GM19455 (cell line): ENCODE measurements around the gene PLEKHN1.
"Not testable (repeated sequence)": the region's sequence is repeated elsewhere in the genome, so short reads cannot be mapped to it uniquely, and the experiment has no call there.

ENCODE experiments used
- ATAC-seq: cut with Tn5 transposase; IDR thresholded peaks from one replicate; pipeline ENCODE4 v1.9.1; 2021; ENCODE audit not compliant: unreplicated experiment

Gene PLEKHN1

GRCh38 chr1:1005774-1006304 is 39.6 kb downstream of the PLEKHN1 start:
- no peak for ATAC-seq

GRCh38 chr1:1006305-1007159 is 40.2 kb downstream of the PLEKHN1 start:
- no peak for ATAC-seq

DNA sequence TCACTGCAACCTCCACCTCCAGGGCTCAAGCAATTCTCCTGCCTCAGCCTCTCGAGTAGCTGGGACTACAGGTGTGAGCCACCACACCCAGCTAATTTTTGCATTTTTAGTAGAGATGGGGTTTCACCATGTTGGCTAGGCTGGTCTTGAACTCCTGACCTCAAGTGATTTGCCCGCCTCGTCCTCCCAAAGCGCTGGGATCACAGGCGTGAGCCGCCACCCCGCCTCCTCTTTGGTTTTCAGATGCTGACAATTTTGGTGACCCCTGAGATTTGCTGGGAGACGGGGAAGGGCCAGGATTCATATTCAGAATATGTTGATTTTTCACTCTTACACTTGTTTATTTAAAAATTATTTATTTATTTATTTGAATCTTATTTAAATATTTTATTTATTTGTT is 43.8 kb downstream of the PLEKHN1 start:
- ATAC-seq: not testable (repeated sequence)

- no peak for ATAC-seq
Measured at GRCh38 chr1:1011396-1011949, 45.2 kb downstream of the PLEKHN1 start.

DNA sequence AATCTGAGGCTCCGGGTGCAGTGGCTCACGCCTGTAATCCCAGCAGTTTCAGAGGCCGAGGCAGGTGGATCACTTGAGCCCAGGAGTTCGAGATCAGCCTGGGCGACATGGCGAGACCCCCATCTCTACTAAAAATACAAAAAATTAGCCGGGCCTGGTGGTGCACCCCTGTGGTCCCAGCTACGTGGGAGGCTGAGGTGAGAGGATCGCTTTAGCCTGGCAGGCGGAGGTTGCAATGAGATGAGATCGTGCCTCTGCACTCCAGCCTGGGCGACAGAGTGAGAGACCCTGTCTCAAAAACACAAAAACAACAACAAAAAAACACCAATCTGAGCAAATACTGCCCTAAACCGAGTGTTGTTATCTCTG is 46.4 kb downstream of the PLEKHN1 start:
- ATAC-seq: not testable (repeated sequence)

- ATAC-seq: peak; percentile 84
Measured at GRCh38 chr1:1013105-1013921, 47.0 kb downstream of the PLEKHN1 start, which contains the start of gene ISG15. Gene ISG15 (plus strand): TSS chr1:1013497. CDS start chr1:1013574, 77 bp downstream.

DNA sequence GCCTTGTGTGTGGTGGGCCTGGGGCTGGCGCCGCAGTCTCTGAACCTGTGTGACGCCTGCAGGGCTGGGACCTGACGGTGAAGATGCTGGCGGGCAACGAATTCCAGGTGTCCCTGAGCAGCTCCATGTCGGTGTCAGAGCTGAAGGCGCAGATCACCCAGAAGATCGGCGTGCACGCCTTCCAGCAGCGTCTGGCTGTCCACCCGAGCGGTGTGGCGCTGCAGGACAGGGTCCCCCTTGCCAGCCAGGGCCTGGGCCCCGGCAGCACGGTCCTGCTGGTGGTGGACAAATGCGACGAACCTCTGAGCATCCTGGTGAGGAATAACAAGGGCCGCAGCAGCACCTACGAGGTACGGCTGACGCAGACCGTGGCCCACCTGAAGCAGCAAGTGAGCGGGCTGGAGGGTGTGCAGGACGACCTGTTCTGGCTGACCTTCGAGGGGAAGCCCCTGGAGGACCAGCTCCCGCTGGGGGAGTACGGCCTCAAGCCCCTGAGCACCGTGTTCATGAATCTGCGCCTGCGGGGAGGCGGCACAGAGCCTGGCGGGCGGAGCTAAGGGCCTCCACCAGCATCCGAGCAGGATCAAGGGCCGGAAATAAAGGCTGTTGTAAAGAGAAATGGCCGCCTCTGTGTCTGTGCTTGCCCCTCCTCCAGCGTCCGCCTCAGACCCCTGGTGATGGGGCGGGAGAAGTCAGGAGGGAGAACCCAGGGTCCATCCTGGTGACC is 47.8 kb downstream of the PLEKHN1 start:
- ATAC-seq: no peak

DNA sequence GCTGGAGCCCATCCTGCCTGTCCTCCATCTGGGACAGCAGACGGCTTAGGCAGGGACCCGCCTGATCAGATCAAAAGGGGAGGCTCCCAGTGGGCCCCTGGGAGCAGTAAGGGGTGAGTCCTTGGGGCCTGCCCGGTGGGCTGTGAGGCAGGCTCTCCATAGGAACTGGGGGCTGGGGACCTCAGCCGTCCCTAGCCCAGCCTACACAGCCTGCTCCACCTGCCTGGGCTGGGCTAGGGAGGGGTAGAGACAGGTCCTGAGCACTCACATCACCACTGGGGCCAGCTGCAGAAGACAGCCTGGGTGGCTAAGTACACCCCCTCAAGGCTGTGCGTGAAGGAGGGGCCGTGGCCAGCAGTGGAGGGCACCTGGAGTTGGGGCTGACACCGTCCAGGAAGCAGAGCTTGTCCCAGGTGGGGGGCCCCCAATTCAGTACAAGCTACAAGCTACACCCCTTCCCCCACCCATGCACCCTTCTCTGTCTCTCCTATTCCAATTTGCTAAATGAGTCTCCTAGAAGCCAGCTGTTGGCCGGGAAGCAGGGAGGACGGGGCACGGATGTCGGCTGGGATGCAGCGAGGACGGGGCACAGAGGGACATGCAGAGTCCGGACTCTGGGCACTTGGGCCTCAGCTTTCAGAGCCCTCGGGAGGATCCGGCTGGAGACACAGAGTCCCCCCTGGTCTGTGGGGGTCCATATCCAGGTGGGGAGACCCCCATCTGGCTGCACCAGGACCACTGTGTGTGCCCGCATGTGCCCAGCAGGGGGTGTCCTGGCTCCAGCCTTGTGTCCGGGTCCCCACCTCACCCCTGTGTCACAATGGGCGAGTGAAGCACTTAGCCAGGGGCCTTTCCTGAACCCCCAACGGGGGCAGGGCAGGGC is 48.8 kb downstream of the PLEKHN1 start:
- no peak for ATAC-seq

DNA sequence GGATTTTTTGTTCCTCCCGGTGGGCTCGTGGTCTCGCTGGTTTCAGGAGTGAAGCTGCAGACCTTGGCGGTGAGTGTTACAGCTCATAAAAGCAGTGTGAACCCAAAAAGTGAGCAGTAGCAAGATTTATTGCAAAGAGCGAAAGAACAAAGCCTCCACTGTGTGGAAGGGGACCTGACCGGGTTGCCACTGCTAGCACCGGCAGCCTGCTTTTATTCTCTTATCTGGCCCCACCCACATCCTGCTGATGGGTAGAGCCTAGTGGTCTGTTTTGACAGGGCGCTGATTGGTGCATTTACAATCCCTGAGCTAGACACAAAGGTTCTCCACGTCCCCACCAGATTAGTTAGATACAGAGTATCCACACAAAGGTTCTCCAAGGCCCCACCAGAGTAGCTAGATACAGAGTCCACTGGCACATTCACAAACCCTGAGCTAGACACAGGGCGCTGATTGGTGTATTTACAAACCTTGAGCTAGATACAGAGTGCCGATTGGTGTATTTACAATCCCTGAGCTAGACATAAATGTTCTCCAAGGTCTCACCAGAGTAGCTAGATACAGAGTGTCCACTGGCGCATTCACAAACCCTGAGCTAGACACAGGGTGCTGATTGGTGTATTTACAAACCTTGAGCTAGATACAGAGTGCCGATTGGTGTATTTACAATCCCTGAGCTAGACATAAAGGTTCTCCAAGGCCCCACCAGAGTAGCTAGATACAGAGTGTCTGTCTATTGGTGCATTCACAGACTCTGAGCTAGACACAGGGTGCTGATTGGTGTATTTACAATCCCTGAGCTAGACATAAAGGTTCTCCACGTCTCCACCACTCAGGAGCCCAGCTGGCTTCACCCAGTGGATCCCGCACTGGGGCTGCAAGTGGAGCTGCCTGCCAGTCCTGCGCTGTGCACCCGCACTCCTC is 51.4 kb downstream of the PLEKHN1 start:
- ATAC-seq: not testable (repeated sequence)

GRCh38 chr1:1018321-1018685 is 52.0 kb downstream of the PLEKHN1 start:
- ATAC-seq: not testable (repeated sequence)

- ATAC-seq: peak; percentile 60
Measured at GRCh38 chr1:1019122-1019999, 53.1 kb downstream of the PLEKHN1 start.

- ATAC-seq: peak; percentile 31
Measured at GRCh38 chr1:1020000-1020404, 53.7 kb downstream of the PLEKHN1 start, which contains the start of gene AGRN. Gene AGRN (plus strand): TSS chr1:1020120. CDS start chr1:1020173, 53 bp downstream.

DNA sequence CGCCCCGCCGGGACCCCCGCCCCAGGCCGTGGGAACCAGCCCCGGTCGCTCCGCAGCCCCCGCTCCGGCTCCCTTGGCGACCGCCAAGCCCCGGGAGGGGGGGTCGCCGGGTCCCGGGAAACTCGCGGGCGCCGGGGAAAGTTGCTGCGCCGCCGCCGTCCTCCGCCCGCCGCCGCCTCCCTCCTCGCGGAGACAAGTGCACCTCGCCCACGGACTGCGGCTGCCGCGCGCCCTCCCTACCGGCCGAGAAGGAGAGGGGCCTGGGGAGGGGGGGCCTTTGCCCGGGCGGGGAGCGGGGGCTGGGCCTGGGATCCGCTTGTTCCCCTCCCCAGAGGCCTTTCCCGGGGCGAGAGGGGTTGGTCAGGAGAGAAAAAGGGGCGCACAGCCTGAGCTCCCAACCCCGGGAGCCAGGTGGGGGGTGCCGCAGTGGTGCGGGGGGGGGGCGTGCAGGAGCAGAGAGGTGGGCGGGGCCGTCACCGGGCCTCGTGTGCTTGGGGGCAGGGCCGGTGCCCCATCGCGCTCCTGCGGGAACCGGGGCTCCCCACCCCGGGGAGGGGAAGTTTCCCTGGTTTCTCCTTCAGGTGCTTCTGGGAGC is 54.2 kb downstream of the PLEKHN1 start:
- peak; percentile 13 for ATAC-seq

GRCh38 chr1:1021010-1021919 is 55.0 kb downstream of the PLEKHN1 start:
- no peak for ATAC-seq

DNA sequence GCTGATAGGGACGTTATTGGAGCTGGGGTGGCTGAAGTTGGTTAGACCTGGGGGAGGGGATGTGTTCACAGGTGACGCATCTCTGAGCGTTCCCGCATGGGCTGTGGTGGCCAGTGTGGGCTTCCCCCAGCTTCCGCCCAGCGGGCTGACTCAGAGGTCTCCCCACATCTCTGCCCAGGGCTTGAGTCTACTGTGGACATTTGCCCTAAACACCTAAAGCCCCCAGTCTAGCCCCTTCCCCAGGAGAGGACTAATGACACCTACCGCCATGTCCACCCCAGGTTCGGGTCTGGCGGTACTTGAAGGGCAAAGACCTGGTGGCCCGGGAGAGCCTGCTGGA is 55.6 kb downstream of the PLEKHN1 start:
- no peak for ATAC-seq

GRCh38 chr1:1022302-1023009 is 56.2 kb downstream of the PLEKHN1 start:
- no peak for ATAC-seq
